Sigmoid colon (tissue), 4 donors: Measurements from ENCODE around the gene MROH8.

Source experiments
- EP300 ChIP-seq, 4 donors: sonication (generic); formaldehyde crosslinking; IDR thresholded peaks; one replicate each; pipeline ENCODE4 v1.6.1; 2017; ENCODE audit warnings: antibody characterized with exemption in 4 of 4
- POLR2AphosphoS5 ChIP-seq, 4 donors: sonication (generic); formaldehyde crosslinking; IDR thresholded peaks; one replicate each; pipeline ENCODE4 v1.6.1; 2017; ENCODE audit warnings: antibody characterized with exemption in 4 of 4
- TF ChIP-seq, protein P1 (sequence below), 4 experiments: fragments of 450-650 bp in 3 of 4; fragments of 200-600 bp in 1 of 4; IDR thresholded peaks; one replicate each; pipeline ENCODE4 v1.5.1; 2016 to 2019; ENCODE audit warnings: antibody characterized with exemption in 4 of 4, mild to moderate bottlenecking in 3 of 4, moderate library complexity in 2 of 4

DNA sequence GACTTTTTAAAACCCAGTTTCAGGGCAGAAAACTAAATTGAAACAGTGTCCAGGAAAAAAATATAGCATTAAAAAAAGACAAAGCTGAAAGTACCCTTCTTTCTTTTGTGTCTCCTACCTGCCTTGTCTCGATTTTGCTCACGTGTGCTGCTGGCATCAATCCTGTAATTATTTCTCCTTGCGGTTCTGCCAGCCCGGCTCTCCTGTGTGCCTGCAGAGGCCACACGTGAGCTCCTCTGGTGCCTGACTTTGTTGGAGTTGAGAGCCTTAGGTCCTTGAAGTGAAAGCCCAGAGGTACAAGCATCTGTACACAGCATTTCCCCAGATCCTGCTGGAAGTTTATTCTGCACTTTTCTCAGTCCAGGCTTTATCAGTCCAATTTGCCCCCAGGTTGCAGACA, 45.8 kb upstream of the MROH8 start:
- no peak for TF ChIP-seq POLR2AphosphoS5 (IDR thresholded peaks at IDR 0.05)
- no peak for TF ChIP-seq EP300 (IDR thresholded peaks at IDR 0.05)
- TF ChIP-seq, protein P1, sequence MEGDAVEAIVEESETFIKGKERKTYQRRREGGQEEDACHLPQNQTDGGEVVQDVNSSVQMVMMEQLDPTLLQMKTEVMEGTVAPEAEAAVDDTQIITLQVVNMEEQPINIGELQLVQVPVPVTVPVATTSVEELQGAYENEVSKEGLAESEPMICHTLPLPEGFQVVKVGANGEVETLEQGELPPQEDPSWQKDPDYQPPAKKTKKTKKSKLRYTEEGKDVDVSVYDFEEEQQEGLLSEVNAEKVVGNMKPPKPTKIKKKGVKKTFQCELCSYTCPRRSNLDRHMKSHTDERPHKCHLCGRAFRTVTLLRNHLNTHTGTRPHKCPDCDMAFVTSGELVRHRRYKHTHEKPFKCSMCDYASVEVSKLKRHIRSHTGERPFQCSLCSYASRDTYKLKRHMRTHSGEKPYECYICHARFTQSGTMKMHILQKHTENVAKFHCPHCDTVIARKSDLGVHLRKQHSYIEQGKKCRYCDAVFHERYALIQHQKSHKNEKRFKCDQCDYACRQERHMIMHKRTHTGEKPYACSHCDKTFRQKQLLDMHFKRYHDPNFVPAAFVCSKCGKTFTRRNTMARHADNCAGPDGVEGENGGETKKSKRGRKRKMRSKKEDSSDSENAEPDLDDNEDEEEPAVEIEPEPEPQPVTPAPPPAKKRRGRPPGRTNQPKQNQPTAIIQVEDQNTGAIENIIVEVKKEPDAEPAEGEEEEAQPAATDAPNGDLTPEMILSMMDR (IDR thresholded peaks at IDR 0.05) = no peak
